GM12878 (cell line): ENCODE measurements around the gene AKNA. TPM values are rescaled to one million over a fixed set of nuclear protein-coding genes. Genes with fewer than 3 reads are reported as not detected.
A peak's percentile ranks its signal among the peaks of the same experiment; 100 is the strongest.
"Not testable (repeated sequence)": the region's sequence is repeated elsewhere in the genome, so short reads cannot be mapped to it uniquely, and the experiment has no call there.

Experiments used
- ATAC-seq: fragments of 200-7000 bp; cut with Tn5 transposase; 3 replicates; pipeline ENCODE4 v1.9.1; 2020; ENCODE audit warnings: mild to moderate bottlenecking, moderate library complexity
- BruUV-seq: library from RNA; stranded (reverse); fragments of 400-500 nt; replicated peaks from 2 replicates; lab custom pipeline; 2021; lab: Mats Ljungman, UMichigan
- CTCF ChIA-PET: fragments of 300-600 bp; sonication (Branson Sonifier 250); formaldehyde crosslinking; extraction: SDS; loops from one replicate; lab custom pipeline; 2021; ENCODE audit warnings: inconsistent platforms; lab: Yijun Ruan, JAX
- POLR2A ChIA-PET: fragments of 350-600 bp; formaldehyde crosslinking; extraction: SDS; loops from one replicate; lab custom pipeline; 2021; ENCODE audit warnings: inconsistent platforms; lab: Charles Lee
- RAD21 ChIA-PET: fragments of 300-600 bp; sonication (Branson Sonifier 250); formaldehyde crosslinking; loops from one replicate; lab custom pipeline; 2023; ENCODE audit warnings: antibody characterized with exemption; ENCODE audit not compliant: unreplicated experiment; lab: Charles Lee
- SMC1A ChIA-PET: fragments of 300-600 bp; sonication (Branson Sonifier 250); formaldehyde crosslinking; loops from one replicate; lab custom pipeline; 2023; ENCODE audit not compliant: unreplicated experiment, uncharacterized antibody; lab: Charles Lee
- DNase-seq: peaks from one replicate; pipeline ENCODE4 v3.0.0-alpha.2; 2011; ENCODE audit warnings: low read depth, low spot score
- FAIRE-seq: peaks from 3 replicates; lab custom pipeline; 2011; peaks lifted over from hg19 to GRCh38; lab: Jason Lieb, UNC
- H2AFZ ChIP-seq: 2 replicates; pipeline ENCODE4 v1.6.0; 2011; ENCODE audit warnings: low read depth, low read length, control low read depth; ENCODE audit not compliant: control insufficient read depth
- H3K27ac ChIP-seq: 2 replicates; pipeline ENCODE4 v1.5.1; 2011; ENCODE audit warnings: control low read depth; ENCODE audit not compliant: control insufficient read depth, insufficient read depth
- H3K27me3 ChIP-seq, 2 experiments: replicated peaks in 1 of 2; 2 replicates each; pipeline versions ENCODE4 v1.6.0 to v1.6.1; 2011; ENCODE audit warnings: low read length in 1 of 2; ENCODE audit not compliant: control insufficient read depth in 2 of 2, insufficient read depth in 2 of 2
- H3K36me3 ChIP-seq, 2 experiments: 2 replicates each; pipeline ENCODE4 v1.5.1; 2011; ENCODE audit warnings: low read length in 1 of 2; ENCODE audit not compliant: control insufficient read depth in 2 of 2, insufficient read depth in 2 of 2
- H3K4me1 ChIP-seq: 2 replicates; pipeline ENCODE4 v1.6.1; 2011; ENCODE audit warnings: mild to moderate bottlenecking, low read length, moderate library complexity, mixed read lengths; ENCODE audit not compliant: control insufficient read depth, insufficient read depth
- H3K4me2 ChIP-seq: 2 replicates; pipeline ENCODE4 v1.6.0; 2011; ENCODE audit warnings: control low read depth; ENCODE audit not compliant: control insufficient read depth, insufficient read depth
- H3K4me3 ChIP-seq: fragments of 200-600 bp; sonication (generic); 2 replicates; pipeline ENCODE4 v1.5.1; 2016
- H3K79me2 ChIP-seq: 2 replicates; pipeline ENCODE4 v1.6.0; 2011; ENCODE audit warnings: low read length; ENCODE audit not compliant: control insufficient read depth, insufficient read depth
- H3K9ac ChIP-seq: 2 replicates; pipeline ENCODE4 v1.8.0; 2011; ENCODE audit warnings: low read length, control low read depth, mixed read lengths; ENCODE audit not compliant: control insufficient read depth, insufficient read depth
- H3K9me3 ChIP-seq: replicated peaks from 3 replicates; pipeline ENCODE4 v1.5.1; 2011; ENCODE audit warnings: mild to moderate bottlenecking, low read length; ENCODE audit not compliant: control insufficient read depth, insufficient read depth
- H4K20me1 ChIP-seq: 2 replicates; pipeline ENCODE4 v1.6.0; 2011; ENCODE audit not compliant: control insufficient read depth, insufficient read depth
- WGBS: methylation state at CpG from one replicate; pipeline ENCODE4 v1.1.6; 2016; ENCODE audit warnings: low lambda C conversion rate; ENCODE audit not compliant: insufficient replicate concordance, insufficient coverage; ENCODE audit errors: missing lambda C conversion rate; 5-methylcytosine and 5-hydroxymethylcytosine counted together
- in situ Hi-C: fragments of 300-500 bp; cut with MboI; formaldehyde crosslinking; loops from 9 replicates; pipeline ENCODE4 v1.14.3; 2018; ENCODE audit warnings: mixed read lengths
- intact Hi-C: fragments of 100-400 bp; cut with micrococcal nuclease; formaldehyde crosslinking; loops from one replicate; pipeline ENCODE4 v1.14.2; 2022; ENCODE audit not compliant: unreplicated experiment
- polyA plus RNA-seq, 11 experiments: library from polyadenylated mRNA; depleted of rRNA in 4 of 11; unstranded in 6 of 11; stranded (reverse) in 5 of 11; fragments of >200 nt; fragmentation: Nextera tagmentation in 4 of 11; fragmentation: Illumina TruSeq in 1 of 11; extraction: Ambion mirVana in 4 of 11; extraction: Trizol in 1 of 11; gene quantifications; 1 replicate in 1 of 11; 2 replicates in 10 of 11; pipeline versions ENCODE4 v1.2.1 to v1.2.3, GENCODE V29; 2011 to 2016; ENCODE audit warnings: inconsistent platforms in 2 of 11, missing spikeins in 2 of 11, low read depth in 1 of 11
- total RNA-seq, 4 experiments: library from RNA; depleted of rRNA in 3 of 4; stranded (reverse); fragments of >200 nt in 3 of 4; fragmentation: Illumina TruSeq in 1 of 4; extraction: Trizol in 1 of 4; gene quantifications; 2 replicates each; pipeline versions ENCODE4 v1.2.1 to v1.2.3, GENCODE V29; 2013 to 2021

The AKNA gene
- total and polyA plus RNA-seq, 10 of the 15 experiments (the other 5 are each of a cell fraction or from before 2014, with no cell fraction given): 1.6 to 132 (median 35.3) TPM

DNA sequence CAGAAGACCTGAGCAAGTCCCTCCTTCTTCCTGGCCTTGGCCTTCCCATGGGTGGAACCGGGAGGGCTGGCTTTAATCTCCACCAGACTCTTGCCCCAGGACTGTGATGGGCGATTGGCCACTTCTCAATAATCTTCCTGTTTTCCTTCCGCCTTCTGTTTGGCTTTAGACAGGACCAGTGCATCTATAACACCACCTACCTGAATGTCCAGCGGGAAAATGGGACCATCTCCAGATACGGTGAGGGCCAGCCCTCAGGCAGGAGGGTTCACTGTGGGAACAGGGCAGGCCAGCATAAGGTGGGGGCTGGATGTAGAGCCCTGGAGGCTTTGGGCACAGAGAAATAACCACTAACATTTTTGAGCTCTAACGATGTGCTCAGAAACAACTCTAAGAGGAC lies 63.9 kb downstream of the AKNA start:
- SMC1A ChIA-PET, H3K27ac ChIP-seq, H3K4me3 ChIP-seq, POLR2A ChIA-PET, H2AFZ ChIP-seq, FAIRE-seq, H3K9ac ChIP-seq, H3K9me3 ChIP-seq, H3K4me1 ChIP-seq, H3K4me2 ChIP-seq, CTCF ChIA-PET, DNase-seq, RAD21 ChIA-PET, intact Hi-C loops, H4K20me1 ChIP-seq, BruUV-seq, H3K36me3 ChIP-seq, in situ Hi-C loops, ATAC-seq, H3K27me3 ChIP-seq, H3K79me2 ChIP-seq: not testable (repeated sequence)
- 25% methylated on average over 6 of the region's 6 CpGs for WGBS

DNA sequence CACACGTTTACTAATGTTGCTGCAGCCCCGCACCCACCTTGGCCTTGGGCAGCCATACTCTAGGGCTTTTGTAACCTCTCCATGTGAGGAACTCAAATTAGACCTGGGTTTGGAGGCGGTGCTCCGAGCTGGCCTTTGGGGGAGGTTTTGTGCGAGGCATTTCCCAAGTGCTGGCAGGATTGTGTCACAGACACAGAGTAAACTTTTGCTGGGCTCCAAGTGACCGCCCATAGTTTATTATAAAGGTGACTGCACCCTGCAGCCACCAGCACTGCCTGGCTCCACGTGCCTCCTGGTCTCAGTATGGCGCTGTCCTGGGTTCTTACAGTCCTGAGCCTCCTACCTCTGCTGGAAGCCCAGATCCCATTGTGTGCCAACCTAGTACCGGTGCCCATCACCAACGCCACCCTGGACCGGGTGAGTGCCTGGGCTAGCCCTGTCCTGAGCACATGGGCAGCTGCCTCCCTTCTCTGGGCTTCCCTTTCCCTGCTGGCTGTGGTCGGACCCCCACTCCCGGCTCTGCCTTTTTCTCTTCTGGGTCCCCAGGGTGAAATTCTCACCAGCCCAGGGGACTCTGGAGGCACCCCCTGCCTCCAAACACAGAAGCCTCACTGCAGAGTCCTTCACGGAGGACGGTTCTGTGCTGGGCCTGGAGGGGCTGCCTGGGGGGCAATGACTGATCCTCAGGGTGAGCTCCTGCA lies 64.8 kb downstream of the AKNA start, which contains the start of gene ORM1:
ORM1 (plus strand) TSS at position 268 of the 701 bp plus-strand sequence; CDS start at position 304, 36 bp downstream.
- intact Hi-C loops, RAD21 ChIA-PET, H4K20me1 ChIP-seq, H3K4me1 ChIP-seq, H2AFZ ChIP-seq, BruUV-seq, H3K27me3 ChIP-seq, FAIRE-seq, in situ Hi-C loops, H3K4me3 ChIP-seq, SMC1A ChIA-PET, H3K9me3 ChIP-seq, H3K4me2 ChIP-seq, H3K79me2 ChIP-seq, DNase-seq, POLR2A ChIA-PET, CTCF ChIA-PET, H3K9ac ChIP-seq, H3K36me3 ChIP-seq, H3K27ac ChIP-seq: not testable (repeated sequence)
- peak; percentile 17 for ATAC-seq
- 6% methylated on average over 3 of the region's 15 CpGs for WGBS

- not testable (repeated sequence) for ATAC-seq
- CTCF ChIA-PET: interaction anchor here (1.0 kb wide), 1 partner anchor 31 kb away, joined by 3 read pairs; no protein-coding TSS in a partner anchor
Measured at GRCh38 chr9:114322160-114322818, 65.5 kb downstream of the AKNA start.

More at GRCh38 chr9:114322160-114322818, 65.5 kb downstream of the AKNA start:
- H3K79me2 ChIP-seq, FAIRE-seq, SMC1A ChIA-PET, H3K9ac ChIP-seq, H2AFZ ChIP-seq, H4K20me1 ChIP-seq, POLR2A ChIA-PET, H3K27ac ChIP-seq, H3K9me3 ChIP-seq, RAD21 ChIA-PET, in situ Hi-C loops, DNase-seq, intact Hi-C loops, H3K4me1 ChIP-seq, H3K4me3 ChIP-seq, H3K27me3 ChIP-seq, H3K36me3 ChIP-seq, BruUV-seq, H3K4me2 ChIP-seq: not testable (repeated sequence)
- 23% methylated on average over 11 of the region's 12 CpGs for WGBS
